Left cardiac atrium (tissue), 4 donors: ENCODE results near the gene TNFAIP6. TPM values are rescaled to one million over a fixed set of nuclear protein-coding genes. Genes with fewer than 3 reads are reported as not detected.
"Not testable (repeated sequence)": the region's sequence is repeated elsewhere in the genome, so short reads cannot be mapped to it uniquely, and the experiment has no call there.

Experiments
- ATAC-seq, 2 donors: fragments of 200-7000 bp; cut with Tn5 transposase; one replicate each; pipeline ENCODE4 v1.9.1; 2020; ENCODE audit warnings: mild to moderate bottlenecking in 2 of 2, moderate library complexity in 2 of 2
- DNase-seq: peaks from one replicate; pipeline ENCODE4 v3.0.0-alpha.2; 2020
- intact Hi-C, 2 donors: fragments of 100-400 bp; cut with DNase I; formaldehyde crosslinking; loops; one replicate each; pipeline versions ENCODE4 v1.14.1 to v1.15.1; 2022 to 2023
- microRNA-seq, 2 donors: library from miRNA; unstranded; fragments of <30 nt; microRNA quantifications; one replicate each; pipeline ENCODE4 v1.2.0, GENCODE V29; 2020
- total RNA-seq, 2 donors: library from RNA; stranded (reverse); fragmentation: NEBNext Ultra II Directional; extraction: Animal tissue kit (Norgen Biotek cat#: 25700); gene quantifications; one replicate each; pipeline ENCODE4 v1.2.1, GENCODE V29; 2021
- donor health status: DM: no; HTN: yes; CAD: no.
- donor health status: DM: no; HTN: yes; CAD: no; lungs with severe emphysema.
- donor health status: DM: yes; HTN: yes; CAD: no.
- donor health status: Dilated cardiomyopathy.

The TNFAIP6 gene
- total RNA-seq, 2 donors from 2014 or later, result 5.1 to 7.6 TPM

DNA sequence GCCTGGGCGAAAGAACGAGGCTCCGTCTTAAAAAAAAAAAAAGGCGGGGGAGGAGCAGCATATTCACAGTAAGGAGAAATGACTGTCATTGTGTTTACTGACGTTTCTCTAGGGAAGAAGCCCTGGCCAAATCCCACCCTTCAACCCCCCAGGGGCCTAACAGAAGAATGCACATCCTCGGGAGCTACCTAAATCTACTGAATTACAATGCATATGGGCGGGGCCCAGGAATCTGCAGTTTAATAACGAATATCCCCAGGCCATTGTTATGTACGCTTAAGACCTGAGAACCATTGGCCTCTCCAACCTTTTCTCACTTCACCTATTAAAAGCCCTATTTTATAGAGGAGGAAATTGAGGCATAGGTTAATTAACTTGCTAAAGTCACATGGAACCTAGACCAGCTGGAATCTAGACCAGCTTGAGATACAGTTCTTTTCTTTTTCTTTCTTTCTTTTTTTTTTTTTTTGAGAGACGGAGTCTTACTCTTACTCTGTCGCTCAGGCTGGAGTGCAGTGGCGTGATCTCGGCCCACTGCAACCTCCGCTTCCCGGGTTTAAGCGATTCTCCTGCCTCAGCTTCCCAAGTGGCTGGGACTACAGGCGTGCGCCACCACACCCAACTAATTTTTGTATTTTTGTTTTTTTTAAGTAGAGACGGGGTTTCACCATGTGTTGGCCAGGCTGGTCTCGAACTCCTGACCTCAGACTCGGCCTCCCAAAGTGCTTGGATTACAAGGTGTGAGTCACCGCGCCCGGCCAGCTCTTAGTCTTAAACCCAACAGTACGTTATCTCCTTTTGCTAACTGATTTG, 51.6 kb downstream of the TNFAIP6 start:
- intact Hi-C loops, result no loop called here
- ATAC-seq (no peak), DNase-seq (no peak)

- intact Hi-C loops, result no loop called here
- peak; percentile 99 for ATAC-seq
- DNase-seq, result peak; percentile 94
Observed at GRCh38 chr2:151409601-151410484, 52.5 kb downstream of the TNFAIP6 start, which contains the start of gene RIF1. Gene RIF1, plus strand, starts transcription at chr2:151409902. Its CDS starts 522 bp downstream, at chr2:151410424.

GRCh38 chr2:151410485-151410834, 53.1 kb downstream of the TNFAIP6 start:
- no peak for DNase-seq
- ATAC-seq, result peak; percentile 19 to 27
- intact Hi-C loops, result no loop called here

DNA sequence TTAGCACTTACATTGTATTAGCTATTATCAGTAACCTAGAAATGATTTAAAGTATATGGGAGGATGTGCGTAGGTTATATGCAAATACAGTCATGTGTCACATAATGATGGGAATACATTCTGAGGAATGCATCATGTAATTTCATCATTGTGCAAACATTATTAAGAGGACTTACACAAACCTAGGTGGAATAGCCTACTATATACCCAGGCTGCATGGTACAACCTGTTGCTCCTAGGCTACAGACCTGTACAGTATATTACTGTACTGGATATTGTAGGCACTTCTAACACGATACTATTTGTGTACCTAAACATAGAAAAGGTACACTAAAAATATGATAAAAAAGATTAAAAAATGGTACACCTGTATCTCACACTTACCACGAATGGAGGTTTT, 60.3 kb downstream of the TNFAIP6 start:
- DNase-seq, result no peak
- ATAC-seq, result no peak
- intact Hi-C loops, result no loop called here

DNA sequence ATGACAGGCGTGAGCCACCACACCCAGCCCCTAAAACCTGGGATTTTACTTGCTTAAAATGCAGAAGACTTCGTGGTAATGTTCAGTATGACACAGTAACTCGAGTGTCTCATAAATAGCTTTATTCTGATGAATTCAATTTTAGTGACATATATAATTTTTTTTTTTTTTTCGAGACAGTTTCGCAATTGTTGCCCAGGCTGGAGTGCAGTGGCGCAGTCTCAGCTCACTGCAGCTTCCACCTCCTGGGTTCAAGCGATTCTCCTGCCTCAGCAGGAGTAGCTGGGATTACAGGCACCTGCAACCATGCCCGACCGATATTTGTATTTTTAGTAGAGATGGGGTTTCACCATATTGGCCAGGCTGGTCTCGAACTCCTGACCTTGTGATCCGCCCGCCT, 64.3 kb downstream of the TNFAIP6 start:
- intact Hi-C loops, ATAC-seq, DNase-seq: not testable (repeated sequence)

GRCh38 chr2:151422917-151423439, 65.6 kb downstream of the TNFAIP6 start:
- no peak for ATAC-seq
- no peak for DNase-seq
- intact Hi-C loops, result no loop called here

- ATAC-seq, result no peak
- no peak for DNase-seq
- intact Hi-C loops, result no loop called here
Observed at GRCh38 chr2:151423760-151424159, 66.4 kb downstream of the TNFAIP6 start.

Small RNA genes lying within 50 kb of the gene (microRNA-seq; reads per million reads assigned to microRNA genes)
- gene MIR4773-1, result 0 reads per million in 2 donors
- 0 reads per million in 2 donors for gene MIR4773-2

Other genes with a start within 250 kb of the TNFAIP6 start
- 1 to 10 TPM; 2.0 to 3.1 TPM for gene RBM43, start 95.7 kb upstream of the TNFAIP6 start, total RNA-seq
- gene NMI, start 67.9 kb upstream of the TNFAIP6 start, total RNA-seq, result 1 to 10 TPM; 5.9 to 7.7 TPM
- gene RIF1, start 52.3 kb downstream of the TNFAIP6 start, total RNA-seq, result 10 to 100 TPM; 17.3 to 19.4 TPM